Cardiac septum (tissue), 1 donor: ENCODE results near the gene UQCR11. TPM values are rescaled to one million over a fixed set of nuclear protein-coding genes. Genes with fewer than 3 reads are reported as not detected.
"Not testable (repeated sequence)": the region's sequence is repeated elsewhere in the genome, so short reads cannot be mapped to it uniquely, and the experiment has no call there.

Experiments
- DNase-seq: peaks from one replicate; pipeline ENCODE4 v3.0.0-alpha.2; 2020; ENCODE audit warnings: low spot score
- intact Hi-C: fragments of 100-400 bp; cut with DNase I; formaldehyde crosslinking; loops from one replicate; pipeline ENCODE4 v1.14.0; 2022
- total RNA-seq: library from RNA; stranded (reverse); fragmentation: NEBNext Ultra II Directional; extraction: Animal tissue kit (Norgen Biotek cat#: 25700); gene quantifications from one replicate; pipeline ENCODE4 v1.2.1, GENCODE V29; 2021
- donor health status: DM: no; HTN: no; CAD: no.

UQCR11 gene
- total RNA-seq, 1 donor from 2014 or later: 697 TPM

- DNase-seq, intact Hi-C loops: not testable (repeated sequence)
Observed at GRCh38 chr19:1640893-1641448, 35.7 kb upstream of the UQCR11 start.

- intact Hi-C loops: no loop called here
Observed at GRCh38 chr19:1636325-1637236, 31.3 kb upstream of the UQCR11 start.

DNA sequence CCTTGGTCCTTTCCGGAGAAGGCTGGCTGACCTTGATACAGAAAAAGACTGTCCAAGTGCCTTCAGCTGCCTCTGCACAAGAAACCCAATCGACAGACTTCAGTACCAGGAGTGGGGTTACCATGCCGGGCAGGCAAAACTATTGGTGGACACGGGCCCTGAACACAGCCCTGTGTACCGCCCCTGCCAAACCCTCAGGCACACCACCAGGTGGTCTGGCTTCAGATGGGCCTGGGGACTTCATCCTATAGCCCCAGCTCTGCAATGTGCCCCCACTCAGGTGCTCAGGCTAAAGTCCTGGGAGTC, 29.6 kb upstream of the UQCR11 start:
- intact Hi-C loops: no loop called here

More at GRCh38 chr19:1636325-1637236, 31.3 kb upstream of the UQCR11 start:
- DNase-seq: no peak

GRCh38 chr19:1634242-1634937, 29.1 kb upstream of the UQCR11 start:
- intact Hi-C loops: no loop called here
- no peak for DNase-seq

More for the DNA sequence above, 29.6 kb upstream of the UQCR11 start:
- DNase-seq: no peak

- intact Hi-C loops: no loop called here
- DNase-seq: no peak
Observed at GRCh38 chr19:1633269-1633826, 28.1 kb upstream of the UQCR11 start.

GRCh38 chr19:1632462-1633268, 27.4 kb upstream of the UQCR11 start:
- intact Hi-C loops: no loop called here
- no peak for DNase-seq

- DNase-seq: no peak
- intact Hi-C loops: no loop called here
Observed at GRCh38 chr19:1631557-1632100, 26.4 kb upstream of the UQCR11 start.

DNA sequence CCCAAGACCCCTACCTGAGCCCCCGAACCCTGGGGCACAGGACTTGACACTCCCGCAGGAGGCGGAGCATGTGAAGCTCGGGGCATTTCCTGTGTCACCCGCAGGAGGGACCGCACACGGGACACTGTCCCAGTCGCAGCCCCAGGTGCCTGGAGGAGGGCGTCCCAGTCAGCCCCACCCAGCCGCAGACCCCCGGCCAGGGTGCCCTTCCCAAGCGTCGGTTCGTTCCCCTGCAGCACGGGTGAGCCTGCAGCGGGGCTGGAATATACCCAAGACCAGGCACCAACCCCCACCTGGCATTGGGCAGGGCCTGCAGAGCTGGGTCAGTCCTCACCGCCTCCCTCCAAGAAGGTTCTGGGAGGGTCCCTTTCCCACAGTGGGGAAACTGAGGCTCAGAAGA, 25.5 kb upstream of the UQCR11 start:
- intact Hi-C loops: no loop called here
- DNase-seq: no peak

DNA sequence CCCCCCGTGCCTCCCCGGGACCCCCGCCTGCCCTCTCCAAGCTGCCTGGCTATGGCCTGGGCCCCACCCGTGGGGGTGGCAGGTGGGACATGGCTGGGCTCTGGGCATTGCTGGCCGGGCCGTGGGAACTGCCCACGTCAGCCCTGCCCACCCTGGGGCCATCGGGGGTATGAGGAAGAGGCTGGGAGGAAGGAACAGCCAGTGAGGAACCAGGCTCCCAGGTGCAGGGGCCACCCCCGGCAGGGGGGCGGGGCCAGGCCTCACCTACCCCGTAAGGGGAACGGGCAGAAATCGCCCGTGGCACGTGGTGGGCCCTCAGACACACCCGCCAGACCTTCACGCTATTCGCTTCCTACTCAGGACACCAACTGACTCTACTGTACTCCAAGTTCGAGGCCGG, 24.8 kb upstream of the UQCR11 start:
- no peak for DNase-seq
- intact Hi-C loops: no loop called here

DNA sequence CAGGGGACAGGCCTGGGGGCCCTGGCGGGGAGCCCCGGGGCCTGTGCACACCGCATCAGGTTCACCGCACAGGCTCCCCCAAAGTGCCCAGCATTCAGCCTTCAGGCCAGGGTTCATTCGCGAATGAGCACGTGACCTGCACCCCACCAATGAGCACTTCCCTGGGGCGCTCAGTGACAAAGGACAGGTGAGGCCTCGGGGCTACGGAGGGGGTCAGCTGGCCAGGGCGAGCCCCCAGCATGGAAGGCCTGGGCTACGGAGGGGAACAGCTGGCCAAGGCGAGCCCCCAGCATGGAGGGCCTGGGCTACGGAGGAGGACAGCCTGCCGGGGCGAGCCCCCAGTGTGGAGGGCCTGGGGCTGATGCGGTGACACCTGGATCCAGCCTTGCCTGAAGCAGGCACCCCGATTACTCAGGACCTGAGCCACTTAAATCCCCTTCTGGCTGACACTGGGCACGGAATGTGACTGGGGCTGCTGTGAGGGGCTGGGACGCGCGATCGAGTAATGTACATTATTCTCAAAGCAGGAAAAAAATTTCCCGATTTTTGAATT, 24.1 kb upstream of the UQCR11 start:
- intact Hi-C loops: no loop called here
- DNase-seq: no peak

DNA sequence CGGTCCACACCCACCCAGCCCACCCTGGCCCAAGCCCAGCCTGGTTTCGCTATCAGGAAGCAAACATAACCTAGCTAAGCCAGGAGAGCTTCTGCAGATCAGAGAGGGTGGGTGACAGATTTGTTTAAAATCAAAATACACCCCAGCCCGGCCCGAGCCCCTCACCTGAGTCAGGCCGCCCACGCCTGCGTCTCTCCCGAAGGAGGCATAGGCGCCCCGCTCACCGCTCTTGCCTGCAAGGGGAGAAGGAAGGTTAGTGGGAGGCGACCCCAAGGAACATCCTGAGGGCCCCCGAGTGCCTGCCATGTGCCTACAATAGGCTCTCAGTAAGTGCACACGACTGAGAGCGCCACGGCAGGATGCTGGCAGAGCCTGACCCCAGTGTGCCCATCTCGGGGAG, 21.9 kb upstream of the UQCR11 start:
- no peak for DNase-seq
- intact Hi-C loops: no loop called here

DNA sequence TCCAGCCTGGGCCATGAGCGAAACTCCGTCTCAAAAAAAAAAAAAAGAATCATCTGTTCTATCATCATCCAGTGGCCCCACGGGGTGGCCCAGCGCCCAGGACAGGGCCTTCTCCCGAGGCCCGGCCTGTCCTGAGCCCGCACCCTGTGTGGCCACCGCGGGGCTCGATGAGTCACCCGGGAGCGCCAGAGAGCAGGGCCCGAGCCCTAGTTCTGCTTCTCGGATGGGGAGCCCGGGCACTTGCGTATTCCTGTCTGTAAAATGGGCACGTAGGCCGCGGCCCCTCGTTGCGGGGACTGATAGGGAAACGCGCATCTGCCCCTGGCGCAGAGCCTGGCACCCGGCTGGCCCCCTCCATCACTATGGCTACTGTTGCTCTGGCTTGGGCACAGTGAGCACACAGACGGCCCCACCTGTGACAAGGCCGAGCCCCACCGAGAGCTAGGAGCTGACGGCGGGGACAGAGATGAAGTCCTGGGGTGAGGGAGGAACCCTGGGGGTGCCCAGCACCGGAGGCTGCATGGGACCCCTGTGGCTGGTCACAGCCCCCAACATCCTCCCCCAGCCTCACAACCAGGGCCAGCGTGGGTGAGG, 21.3 kb upstream of the UQCR11 start:
- no peak for DNase-seq
- intact Hi-C loops: no loop called here

DNA sequence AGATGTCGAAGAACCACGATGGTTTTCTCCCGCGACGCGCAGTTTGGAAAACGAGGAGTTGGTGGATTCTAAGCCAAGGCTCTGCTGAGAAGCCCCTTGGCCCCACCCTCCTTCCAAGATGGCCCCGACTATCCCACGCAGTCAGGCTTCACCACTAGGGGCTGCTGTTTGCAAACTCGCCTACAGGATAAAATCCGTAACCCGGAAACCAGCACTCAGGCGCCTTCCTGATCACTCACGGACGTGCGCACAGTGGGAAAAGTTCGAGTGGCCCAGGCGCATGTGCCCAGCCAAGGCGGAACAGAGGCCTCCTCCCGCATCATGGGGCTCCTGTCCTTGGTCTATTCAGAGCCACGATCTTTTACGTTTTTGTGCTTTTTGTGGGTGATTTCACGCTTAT, 19.2 kb upstream of the UQCR11 start:
- DNase-seq: no peak
- intact Hi-C loops: no loop called here

GRCh38 chr19:1622541-1622940, 17.3 kb upstream of the UQCR11 start:
- intact Hi-C loops: no loop called here
- DNase-seq: no peak

DNA sequence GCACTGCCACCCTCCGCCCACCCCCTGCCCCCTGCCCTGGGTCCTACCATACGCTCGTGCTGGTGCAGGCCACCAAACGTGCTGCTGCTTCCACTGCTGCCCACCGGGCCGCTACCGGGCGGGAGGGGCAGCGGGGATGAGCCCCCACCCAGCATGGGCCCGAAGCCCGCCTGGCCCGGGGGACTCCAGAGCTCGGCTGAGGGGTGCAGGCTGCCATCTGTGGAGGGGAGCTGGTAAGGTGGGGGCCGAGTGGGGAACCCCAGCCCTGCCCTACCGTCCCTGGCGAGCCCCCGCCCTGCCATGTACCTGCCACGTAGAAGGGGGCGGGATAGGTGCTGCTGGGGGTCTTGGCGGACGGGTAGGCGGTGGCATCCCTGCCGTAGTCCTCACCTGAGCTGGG, 16.7 kb upstream of the UQCR11 start:
- intact Hi-C loops: no loop called here
- no peak for DNase-seq

DNA sequence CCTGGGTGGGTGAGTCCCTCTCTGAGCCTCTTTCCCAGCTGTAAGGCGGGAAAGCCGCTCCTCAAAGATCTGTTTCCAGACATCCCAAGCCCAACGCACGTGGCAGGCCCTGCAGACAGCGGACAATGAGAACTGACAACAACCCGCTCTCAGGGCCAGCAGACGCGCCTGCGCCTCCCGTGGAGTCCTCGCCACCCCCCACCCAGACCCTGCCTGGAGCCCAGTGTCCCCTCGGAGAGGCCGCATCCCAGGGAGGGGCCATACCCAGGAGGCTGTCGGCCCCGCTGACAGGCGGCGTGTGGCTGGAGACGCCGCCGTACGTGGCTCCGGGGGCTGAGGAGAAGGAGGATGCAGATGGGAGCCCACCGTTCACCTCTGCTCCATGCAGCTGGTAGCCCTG, 16.3 kb upstream of the UQCR11 start:
- no peak for DNase-seq
- intact Hi-C loops: no loop called here

DNA sequence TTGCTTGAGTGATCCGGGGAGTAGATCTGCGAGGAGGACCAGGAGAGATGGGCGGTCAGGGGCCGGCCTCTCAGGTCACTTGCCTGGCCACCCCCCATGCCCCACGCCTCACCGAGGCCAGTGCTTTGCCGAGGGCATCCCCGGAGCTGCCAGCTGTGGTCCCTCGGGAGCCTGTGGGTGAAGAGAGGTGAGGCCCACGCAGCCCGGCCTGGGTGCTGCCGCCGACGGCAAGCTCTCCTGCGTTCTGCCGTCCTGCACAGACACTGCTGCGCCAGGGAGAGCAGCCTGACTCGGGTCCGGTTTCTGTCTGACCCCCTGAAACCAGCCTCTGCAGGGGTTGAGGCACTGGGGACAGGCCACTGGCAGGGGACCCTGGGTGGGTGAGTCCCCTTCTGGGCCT, 15.8 kb upstream of the UQCR11 start:
- intact Hi-C loops: no loop called here
- no peak for DNase-seq

DNA sequence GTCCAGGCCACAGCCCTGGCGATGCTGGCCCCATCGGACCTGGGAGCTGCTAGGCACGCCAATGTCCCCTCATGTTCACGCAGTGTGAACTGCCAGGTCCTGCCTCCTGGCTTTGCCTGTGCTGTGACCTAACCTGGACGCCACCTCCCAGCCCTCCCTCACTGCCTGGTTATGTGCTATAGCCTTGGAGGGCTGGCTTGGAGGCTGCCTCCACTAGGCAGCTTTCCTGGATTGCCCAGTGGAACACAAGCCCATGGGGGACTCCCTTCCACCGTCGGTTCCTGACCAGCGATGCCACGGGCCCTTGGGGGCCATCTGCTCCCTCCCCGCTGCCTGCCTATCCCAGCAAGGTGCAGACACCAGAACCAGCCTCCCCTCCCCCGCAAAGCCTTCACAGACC, 15.2 kb upstream of the UQCR11 start:
- intact Hi-C loops: no loop called here
- no peak for DNase-seq

- intact Hi-C loops: no loop called here
- no peak for DNase-seq
Observed at GRCh38 chr19:1619703-1620102, 14.4 kb upstream of the UQCR11 start.
